ENCODE data around the gene KTN1. TPM values are rescaled to one million over a fixed set of nuclear protein-coding genes. Genes with fewer than 3 reads are reported as not detected.
A peak's percentile ranks its signal among the peaks of the same experiment; 100 is the strongest.

The KTN1 gene, protein sequence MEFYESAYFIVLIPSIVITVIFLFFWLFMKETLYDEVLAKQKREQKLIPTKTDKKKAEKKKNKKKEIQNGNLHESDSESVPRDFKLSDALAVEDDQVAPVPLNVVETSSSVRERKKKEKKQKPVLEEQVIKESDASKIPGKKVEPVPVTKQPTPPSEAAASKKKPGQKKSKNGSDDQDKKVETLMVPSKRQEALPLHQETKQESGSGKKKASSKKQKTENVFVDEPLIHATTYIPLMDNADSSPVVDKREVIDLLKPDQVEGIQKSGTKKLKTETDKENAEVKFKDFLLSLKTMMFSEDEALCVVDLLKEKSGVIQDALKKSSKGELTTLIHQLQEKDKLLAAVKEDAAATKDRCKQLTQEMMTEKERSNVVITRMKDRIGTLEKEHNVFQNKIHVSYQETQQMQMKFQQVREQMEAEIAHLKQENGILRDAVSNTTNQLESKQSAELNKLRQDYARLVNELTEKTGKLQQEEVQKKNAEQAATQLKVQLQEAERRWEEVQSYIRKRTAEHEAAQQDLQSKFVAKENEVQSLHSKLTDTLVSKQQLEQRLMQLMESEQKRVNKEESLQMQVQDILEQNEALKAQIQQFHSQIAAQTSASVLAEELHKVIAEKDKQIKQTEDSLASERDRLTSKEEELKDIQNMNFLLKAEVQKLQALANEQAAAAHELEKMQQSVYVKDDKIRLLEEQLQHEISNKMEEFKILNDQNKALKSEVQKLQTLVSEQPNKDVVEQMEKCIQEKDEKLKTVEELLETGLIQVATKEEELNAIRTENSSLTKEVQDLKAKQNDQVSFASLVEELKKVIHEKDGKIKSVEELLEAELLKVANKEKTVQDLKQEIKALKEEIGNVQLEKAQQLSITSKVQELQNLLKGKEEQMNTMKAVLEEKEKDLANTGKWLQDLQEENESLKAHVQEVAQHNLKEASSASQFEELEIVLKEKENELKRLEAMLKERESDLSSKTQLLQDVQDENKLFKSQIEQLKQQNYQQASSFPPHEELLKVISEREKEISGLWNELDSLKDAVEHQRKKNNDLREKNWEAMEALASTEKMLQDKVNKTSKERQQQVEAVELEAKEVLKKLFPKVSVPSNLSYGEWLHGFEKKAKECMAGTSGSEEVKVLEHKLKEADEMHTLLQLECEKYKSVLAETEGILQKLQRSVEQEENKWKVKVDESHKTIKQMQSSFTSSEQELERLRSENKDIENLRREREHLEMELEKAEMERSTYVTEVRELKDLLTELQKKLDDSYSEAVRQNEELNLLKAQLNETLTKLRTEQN (N-terminal part only)
- total RNA-seq: 100 to 1,000 TPM; 205 to 293 (median 254) TPM
- polyA plus RNA-seq: 100 to 1,000 TPM; 161 to 174 TPM
- long read RNA-seq, donor 1, full-length matches to known transcripts: 58 of 410 reads
- long read RNA-seq, donor 1, partial matches to known transcripts: 154 of 410 reads
- long read RNA-seq, donor 1, other reads (novel, unspliced or antisense): 198 of 410 reads
- long read RNA-seq, donor 2, full-length matches to known transcripts: 102 of 538 reads
- long read RNA-seq, donor 2, partial matches to known transcripts: 192 of 538 reads
- long read RNA-seq, donor 2, other reads (novel, unspliced or antisense): 244 of 538 reads
- long read RNA-seq, donor 3, full-length matches to known transcripts: 2 of 179 reads
- long read RNA-seq, donor 3, partial matches to known transcripts: 128 of 179 reads
- long read RNA-seq, donor 3, other reads (novel, unspliced or antisense): 49 of 179 reads

- H3K4me3 ChIP-seq: peak within 1 kb of the TSS; percentile 77 to 99 (median 88)
- TF ChIP-seq CTCF (IDR thresholded peaks at IDR 0.05): no peak
Observed at GRCh38 chr14:55579724-55580469, at the start of gene KTN1. KTN1 (plus strand) TSS chr14:55580207; CDS start chr14:55612049, 31,842 bp downstream.

DNA sequence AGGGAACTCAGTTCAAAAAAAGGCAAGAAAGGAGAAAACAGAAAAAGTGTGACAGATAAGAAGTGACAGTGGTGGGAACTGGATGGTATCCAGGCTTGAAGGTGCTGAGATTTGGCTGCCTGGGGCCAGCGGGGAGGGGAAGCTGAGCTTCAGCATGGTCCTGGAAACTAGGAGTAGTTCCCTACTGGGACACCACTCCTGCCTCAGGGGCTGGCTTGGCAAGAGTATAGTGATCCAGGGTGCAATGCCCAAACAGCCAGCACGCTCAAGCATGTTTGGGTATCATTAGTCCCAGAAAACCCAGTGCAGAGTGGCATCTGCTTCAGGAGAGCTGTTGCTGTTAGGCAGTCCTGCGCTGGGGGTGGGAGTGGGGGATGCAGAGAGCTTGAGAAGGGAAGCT is 49.5 kb upstream of the KTN1 start:
- DNase-seq (no peak), ATAC-seq (no peak)
- no peak overlapping the region for H3K27ac ChIP-seq
- TF ChIP-seq CTCF (IDR thresholded peaks at IDR 0.05): no peak
- peaks cover 0 to 8% (median 0%) of the 10 kb centered on the region in 11 donors for H3K9me3 ChIP-seq
- H3K27me3 ChIP-seq: no peaks in the 10 kb centered on the region
- H3K4me3 ChIP-seq: no peak overlapping the region
- H3K36me3 ChIP-seq: no peaks in the 10 kb centered on the region
- 73% methylated on average over 3 of the region's 3 CpGs for WGBS, 2 donors
- no peaks in the 10 kb centered on the region for H3K4me1 ChIP-seq
- intact Hi-C loops (cut with DNase I): no loop called here

More at GRCh38 chr14:55579724-55580469, at the start of gene KTN1:
- Histone ChIP-seq H3K9me3 (no peaks in the 10 kb centered on the region), H3K36me3 (peaks cover 0 to 8% (median 0%) of the 10 kb centered on the region in 9 donors), H3K27me3 (no peaks in the 10 kb centered on the region), H3K4me1 (peaks cover 0 to 51% (median 39%) of the 10 kb centered on the region in 9 donors), H3K27ac (peak within 1 kb of the TSS; percentile 88 to 99 (median 97))
- peak; percentile 91 to 96 (median 94) for ATAC-seq
- WGBS, 2 donors: 1% methylated on average over 73 to 95 of the region's 96 CpGs
- peak; percentile 85 to 87 for DNase-seq
- intact Hi-C loops (cut with DNase I): loop anchor here in 8 of 10 donors (5.0 to 10.0 kb wide), 6 partner anchors 65 to 135 kb away; partner anchors contain the start of gene TBPL2 (in 3 of the 8)

- no peaks in the 10 kb centered on the region for H3K4me1 ChIP-seq
- intact Hi-C loops (cut with DNase I): no loop called here
- 61 to 63% methylated on average over 7 of the region's 7 CpGs for WGBS, 2 donors
- TF ChIP-seq CTCF (IDR thresholded peaks at IDR 0.05): no peak
- no peaks in the 10 kb centered on the region for H3K36me3 ChIP-seq
- no peaks in the 10 kb centered on the region for H3K27me3 ChIP-seq
- no peak for DNase-seq
- H3K27ac ChIP-seq: no peak overlapping the region
- H3K9me3 ChIP-seq: peaks cover 0 to 21% (median 6%) of the 10 kb centered on the region in 11 donors
- no peak for ATAC-seq
- no peak overlapping the region for H3K4me3 ChIP-seq
Observed at GRCh38 chr14:55532645-55533344, 47.2 kb upstream of the KTN1 start.
